GM19455 (cell line): ENCODE measurements around the gene ERBB4.

Source experiments
- ATAC-seq: cut with Tn5 transposase; IDR thresholded peaks from one replicate; pipeline ENCODE4 v1.9.1; 2021; ENCODE audit not compliant: unreplicated experiment

The ERBB4 gene

GRCh38 chr2:212367431-212367830, 171.2 kb downstream of the ERBB4 start:
- ATAC-seq, result no peak

DNA sequence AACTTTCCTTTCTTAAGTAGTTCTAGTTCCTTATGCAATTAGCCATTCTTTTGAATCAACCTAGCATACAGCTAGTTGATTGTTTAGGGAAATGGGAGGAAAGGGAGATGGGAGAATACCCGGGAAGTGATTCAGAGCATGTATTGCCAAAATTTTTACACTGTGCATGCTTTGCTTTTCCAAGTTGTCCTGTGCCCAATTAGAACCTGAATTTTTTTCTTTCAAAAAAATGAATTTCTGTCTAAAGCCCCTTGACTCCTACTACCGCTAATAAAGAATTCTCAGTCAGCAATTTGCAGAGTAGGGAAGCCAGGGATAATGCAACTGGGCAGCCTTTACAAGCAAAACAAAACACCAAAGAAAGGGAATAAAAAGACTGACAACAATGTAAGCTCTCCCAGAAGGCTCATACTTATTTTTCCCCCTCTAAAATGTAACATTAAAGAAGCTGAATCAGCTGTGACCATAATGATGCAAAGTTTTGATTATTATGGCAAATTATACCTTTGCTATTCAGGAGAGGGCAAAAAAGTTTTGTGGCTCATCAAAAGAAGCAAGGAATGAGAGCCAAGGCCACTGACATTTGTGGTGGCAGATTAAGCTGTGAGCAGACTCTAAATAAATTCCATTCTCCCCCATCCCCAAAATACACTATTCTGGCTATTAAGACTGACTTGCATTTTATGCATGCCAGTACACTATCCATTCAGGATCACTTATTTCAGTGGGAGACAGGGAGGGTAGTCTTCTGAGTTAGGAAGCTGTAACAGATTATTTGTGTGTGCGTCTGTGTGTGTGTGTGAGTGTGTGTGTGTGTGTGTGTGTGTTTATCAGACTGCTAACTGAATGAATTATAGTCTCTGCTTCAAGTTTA, 174.3 kb downstream of the ERBB4 start:
- ATAC-seq, result no peak

GRCh38 chr2:212361174-212361756, 177.3 kb downstream of the ERBB4 start:
- ATAC-seq, result no peak

GRCh38 chr2:212360068-212360460, 178.5 kb downstream of the ERBB4 start:
- ATAC-seq, result no peak

DNA sequence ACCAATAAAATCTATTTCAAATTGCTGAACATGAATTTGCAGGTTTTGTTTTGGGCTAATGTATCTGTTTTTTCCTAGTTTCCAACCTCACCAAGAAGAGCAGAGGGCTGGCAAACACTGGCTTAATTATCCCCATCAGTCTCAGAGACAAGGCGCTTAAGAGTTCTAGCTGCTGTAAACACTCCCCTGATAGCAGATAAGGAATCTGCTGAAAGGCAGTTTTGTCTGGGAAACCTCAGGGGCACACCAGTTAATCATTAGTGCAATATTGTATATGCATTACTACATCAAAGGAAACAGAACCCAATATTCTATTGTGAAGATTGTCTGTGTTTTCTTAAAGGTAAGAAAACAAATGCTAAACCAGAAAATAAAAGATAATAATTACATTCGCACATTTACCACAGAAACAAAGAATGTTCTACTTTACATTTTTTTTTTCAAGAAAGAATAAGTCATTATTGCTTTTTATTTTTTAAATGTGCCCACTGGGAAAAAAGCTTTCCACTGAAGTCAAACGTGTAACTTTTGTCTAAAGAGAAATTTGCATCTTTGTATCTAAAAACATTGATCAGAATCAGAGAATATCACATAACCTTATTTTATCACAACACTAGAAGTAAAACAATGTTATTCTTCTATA, 179.1 kb downstream of the ERBB4 start:
- ATAC-seq, result no peak

DNA sequence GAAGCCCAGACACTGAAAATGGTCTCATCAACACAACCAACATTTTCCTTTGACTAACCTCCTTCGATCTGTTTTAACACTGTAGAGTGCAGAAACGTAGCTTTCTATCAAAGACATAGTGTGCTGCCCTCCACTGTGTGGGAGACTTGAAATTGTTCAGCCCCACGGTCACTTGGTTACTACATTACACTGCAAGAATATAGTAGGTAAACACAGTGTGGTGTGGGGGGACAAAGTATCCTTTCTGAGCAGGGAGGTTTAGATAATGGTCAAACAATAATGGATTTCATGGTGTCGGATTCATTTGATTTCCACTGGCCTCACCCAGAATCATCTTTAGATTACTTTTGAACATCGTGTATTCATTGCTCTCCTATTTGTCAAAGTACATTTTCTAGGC, 181.0 kb downstream of the ERBB4 start:
- no peak for ATAC-seq

- no peak for ATAC-seq
These were observed 184.2 kb downstream of the ERBB4 start for GRCh38 chr2:212354382-212354781.

- ATAC-seq, result no peak
These were observed 190.1 kb downstream of the ERBB4 start for GRCh38 chr2:212348501-212348900.

DNA sequence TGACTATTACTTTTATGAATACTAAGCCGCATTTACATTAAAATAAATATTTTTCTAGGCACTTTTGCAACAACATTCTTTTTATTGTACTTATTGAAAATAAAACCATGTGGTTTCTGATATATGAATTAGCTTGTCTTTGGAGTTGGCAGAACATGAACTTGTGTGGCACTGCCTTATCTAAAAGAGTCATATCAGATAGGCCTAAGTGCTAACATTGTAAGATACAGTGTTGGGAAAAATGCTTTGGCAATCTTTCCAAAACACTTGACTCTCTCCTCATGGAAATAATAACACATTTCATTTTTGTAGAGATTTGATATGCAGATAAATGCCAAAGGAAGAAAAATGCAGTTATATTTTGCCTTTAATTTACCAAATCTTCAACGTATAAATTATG, 191.7 kb downstream of the ERBB4 start:
- ATAC-seq, result no peak

DNA sequence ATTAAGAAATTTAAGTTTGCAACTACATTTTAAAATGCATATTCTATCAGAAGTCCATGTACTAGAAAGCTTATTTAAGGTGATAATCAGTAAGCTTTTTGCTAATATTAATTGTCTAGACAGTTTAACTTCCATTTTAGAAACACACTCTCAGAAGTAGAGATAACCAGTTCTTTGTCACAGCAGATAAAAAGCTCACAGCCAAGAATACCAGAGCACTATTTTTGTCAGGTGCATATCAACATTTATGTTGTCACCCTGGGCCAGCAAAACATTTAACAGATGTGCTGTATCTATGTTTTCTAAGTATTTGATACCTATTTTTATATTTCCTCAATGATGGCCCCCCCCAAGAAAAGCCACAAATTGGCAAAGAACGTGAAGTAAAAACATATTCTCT, 192.6 kb downstream of the ERBB4 start:
- ATAC-seq, result no peak

- ATAC-seq, result no peak
These were observed 194.5 kb downstream of the ERBB4 start for GRCh38 chr2:212344131-212344530.

- no peak for ATAC-seq
These were observed 195.4 kb downstream of the ERBB4 start for GRCh38 chr2:212343167-212343566.

DNA sequence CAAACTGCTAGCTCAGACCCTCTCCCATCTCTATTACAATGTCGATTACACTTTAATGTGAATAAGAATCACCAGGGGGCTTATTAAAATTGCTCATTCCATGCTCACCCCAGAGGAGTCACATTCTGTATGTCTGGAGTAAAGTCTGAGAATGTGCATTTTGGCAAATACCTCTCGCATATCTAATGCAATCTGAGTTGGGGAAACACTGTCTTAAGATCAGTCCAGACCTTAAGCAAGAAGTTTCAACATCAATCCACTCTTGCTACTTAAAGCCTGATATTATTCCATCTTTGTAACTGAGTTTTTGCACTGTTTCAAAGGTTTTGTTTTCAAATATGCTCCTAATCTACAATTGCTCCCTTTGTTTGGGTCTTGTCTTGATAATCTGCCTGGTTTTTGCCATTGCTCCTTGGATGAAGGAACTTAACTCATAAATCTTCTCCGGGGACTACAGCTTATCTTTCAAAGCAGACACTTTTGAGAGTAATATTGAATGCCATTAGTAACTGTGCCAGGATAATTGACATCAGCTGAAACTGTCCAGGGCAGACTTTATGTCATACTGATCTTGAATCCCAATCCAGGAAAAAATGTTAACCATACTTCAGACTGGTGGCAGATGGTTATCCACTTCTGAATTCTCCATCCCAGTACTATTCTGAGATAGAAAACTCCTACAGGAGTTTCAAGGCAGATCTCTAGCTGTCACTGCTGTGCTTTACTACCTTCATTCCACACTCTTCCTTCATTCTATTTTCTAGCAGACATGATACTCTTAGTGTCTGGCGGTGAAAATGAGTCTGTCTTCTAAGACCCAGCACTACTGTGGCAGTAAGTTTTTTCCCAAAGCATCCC, 200.9 kb downstream of the ERBB4 start:
- no peak for ATAC-seq

- no peak for ATAC-seq
These were observed 201.6 kb downstream of the ERBB4 start for GRCh38 chr2:212337036-212337435.

GRCh38 chr2:212330263-212330662, 208.3 kb downstream of the ERBB4 start:
- no peak for ATAC-seq

DNA sequence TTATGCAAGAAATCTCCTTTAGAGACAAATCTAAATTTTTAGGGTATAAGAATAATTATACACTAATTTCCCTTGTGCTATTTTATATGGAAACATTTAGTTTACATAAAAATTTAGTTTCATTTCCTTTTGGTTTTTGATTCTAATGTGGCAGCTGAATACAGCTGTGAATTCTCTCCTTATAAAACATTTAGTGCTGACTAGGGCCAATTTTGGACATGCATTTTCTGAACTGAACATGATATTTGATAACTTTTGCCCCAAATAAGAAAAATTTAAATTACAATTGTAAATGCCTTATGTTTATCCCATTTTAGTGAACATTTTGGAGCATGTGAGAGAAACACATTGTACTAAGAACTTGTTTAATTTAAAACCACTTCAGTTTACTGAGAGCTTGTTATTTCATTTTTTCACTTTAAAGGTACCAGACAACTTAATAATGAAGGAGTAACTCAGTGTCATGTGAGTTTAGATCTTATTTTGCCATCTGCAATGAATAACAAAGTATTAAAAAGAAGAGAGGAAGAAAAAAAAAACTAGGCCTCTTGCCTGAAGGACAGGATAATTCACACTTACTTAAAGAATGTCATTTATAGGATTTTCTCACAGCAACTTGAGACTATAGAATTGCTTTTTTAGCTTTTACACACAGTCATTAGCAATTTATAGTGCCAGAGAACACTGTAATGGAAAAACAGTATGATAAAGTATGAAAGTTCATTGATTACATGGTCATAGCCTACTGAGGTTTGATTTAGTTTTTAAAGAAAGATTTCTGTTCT, 209.7 kb downstream of the ERBB4 start:
- no peak for ATAC-seq

- no peak for ATAC-seq
These were observed 210.5 kb downstream of the ERBB4 start for GRCh38 chr2:212328136-212328535.

GRCh38 chr2:212327171-212327809, 211.3 kb downstream of the ERBB4 start:
- ATAC-seq, result no peak

GRCh38 chr2:212318636-212319035, 220.0 kb downstream of the ERBB4 start:
- ATAC-seq, result no peak

DNA sequence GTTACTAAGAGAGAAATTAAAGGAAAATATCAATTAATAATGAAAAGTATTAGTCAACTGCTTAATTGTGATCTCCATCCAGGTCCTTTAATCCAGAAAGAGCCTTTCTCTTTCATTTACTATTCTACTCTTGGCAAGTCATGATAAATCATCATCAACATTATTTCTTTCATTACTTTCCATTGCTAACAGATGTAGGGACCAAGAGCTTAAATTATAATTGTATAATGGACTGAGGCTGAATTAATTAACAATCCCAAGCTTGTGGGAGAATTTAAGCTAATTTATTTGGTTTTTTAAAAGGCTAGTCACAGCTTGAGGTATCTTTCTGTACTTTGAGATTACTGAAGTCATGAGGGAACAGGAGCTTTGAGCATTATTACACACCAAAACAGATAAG, 223.9 kb downstream of the ERBB4 start:
- no peak for ATAC-seq
